ENCODE results near the gene STARD3. TPM values are rescaled to one million over a fixed set of nuclear protein-coding genes. Genes with fewer than 3 reads are reported as not detected.

The STARD3 gene
- total and polyA plus RNA-seq, 2 of the 13 experiments (the other 11 are each of a cell fraction or from before 2014, with no cell fraction given), result 34.6 to 100 TPM

- 0 out of 2 replicates have a peak, but pooled peaks have one; percentile 11 for TF ChIP-seq ZBED4 (CRISPR knock-in tag; IDR thresholded peaks at IDR 0.05; ENCODE audit: borderline replicate concordance)
- TF ChIP-seq ZNF124 (CRISPR knock-in tag; IDR thresholded peaks at IDR 0.05), result no peak
- TF ChIP-seq REXO4 (CRISPR knock-in tag; IDR thresholded peaks at IDR 0.05; ENCODE audit: borderline replicate concordance), result no peak
- no peak for TF ChIP-seq STAT5B (CRISPR knock-in tag; IDR thresholded peaks at IDR 0.05)
- TF ChIP-seq ZBTB2 (CRISPR knock-in tag; IDR thresholded peaks at IDR 0.05; ENCODE audit: low read depth), result no peak
- TF ChIP-seq ZNF598 (CRISPR knock-in tag; IDR thresholded peaks at IDR 0.05; ENCODE audit: borderline replicate concordance), result no peak
- no peak for TF ChIP-seq THRA (CRISPR knock-in tag; IDR thresholded peaks at IDR 0.05; ENCODE audit: borderline replicate concordance)
- no peak for TF ChIP-seq HMGXB4 (CRISPR knock-in tag; IDR thresholded peaks at IDR 0.05; ENCODE audit: borderline replicate concordance in 1 of 2, low read depth in 1 of 2)
- peak; percentile 58 for TF ChIP-seq ZFX (CRISPR knock-in tag; IDR thresholded peaks at IDR 0.05; ENCODE audit: low read depth)
- no peak for TF ChIP-seq IRF9 (CRISPR knock-in tag; IDR thresholded peaks at IDR 0.05; ENCODE audit: borderline replicate concordance)
- no peak for TF ChIP-seq ZNF562 (CRISPR knock-in tag; IDR thresholded peaks at IDR 0.05; ENCODE audit: borderline replicate concordance)
- no peak for TF ChIP-seq ELF4 (CRISPR knock-in tag; IDR thresholded peaks at IDR 0.05; ENCODE audit: borderline replicate concordance)
- TF ChIP-seq ZNF282 (IDR thresholded peaks at IDR 0.05; ENCODE audit: partially characterized antibody), result no peak
- no peak for TF ChIP-seq ETV6 (CRISPR knock-in tag; conservative IDR thresholded peaks at IDR 0.05)
- no peak for TF ChIP-seq ZNF816 (CRISPR knock-in tag; IDR thresholded peaks at IDR 0.05; ENCODE audit: borderline replicate concordance)
- TF ChIP-seq ZNF362 (CRISPR knock-in tag; IDR thresholded peaks at IDR 0.05; ENCODE audit: borderline replicate concordance), result no peak
- no peak for TF ChIP-seq NCOA1 (CRISPR knock-in tag; IDR thresholded peaks at IDR 0.05)
These were observed 38.6 kb downstream of the STARD3 start (continued) for GRCh38 chr17:39675390-39676082.

Data from HepG2 (cell line).